ENCODE measurements around the gene IQCH. TPM values are rescaled to one million over a fixed set of nuclear protein-coding genes. Genes with fewer than 3 reads are reported as not detected.
"Not testable (repeated sequence)": the region's sequence is repeated elsewhere in the genome, so short reads cannot be mapped to it uniquely, and the experiment has no call there.

IQCH gene
- polyA plus RNA-seq, 1 donor (not counting 4 experiments of a cell fraction or from before 2014, with no cell fraction given), result 2.6 TPM

DNA sequence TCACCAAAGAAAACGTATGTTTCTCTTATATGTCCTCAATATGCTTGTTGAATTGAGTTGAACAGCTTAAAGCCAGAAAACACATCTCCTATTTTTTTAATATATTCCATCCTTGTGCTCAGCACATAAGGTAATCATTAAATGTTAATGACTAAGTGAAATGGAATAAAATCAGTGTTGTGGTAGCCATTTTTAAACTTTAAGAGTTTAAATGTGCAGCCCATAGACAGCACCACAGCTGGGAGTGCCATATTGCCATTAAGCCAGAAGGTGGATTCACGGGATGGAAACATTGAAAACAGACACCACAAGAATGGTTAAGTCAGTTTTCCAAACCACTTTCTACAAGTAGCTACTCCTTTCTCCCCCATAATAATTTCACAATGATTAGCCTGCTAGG lies 189.5 kb downstream of the IQCH start:
- no peak for TF ChIP-seq EZH2 (IDR thresholded peaks at IDR 0.05; ENCODE audit: low read length)
- TF ChIP-seq, protein P1, sequence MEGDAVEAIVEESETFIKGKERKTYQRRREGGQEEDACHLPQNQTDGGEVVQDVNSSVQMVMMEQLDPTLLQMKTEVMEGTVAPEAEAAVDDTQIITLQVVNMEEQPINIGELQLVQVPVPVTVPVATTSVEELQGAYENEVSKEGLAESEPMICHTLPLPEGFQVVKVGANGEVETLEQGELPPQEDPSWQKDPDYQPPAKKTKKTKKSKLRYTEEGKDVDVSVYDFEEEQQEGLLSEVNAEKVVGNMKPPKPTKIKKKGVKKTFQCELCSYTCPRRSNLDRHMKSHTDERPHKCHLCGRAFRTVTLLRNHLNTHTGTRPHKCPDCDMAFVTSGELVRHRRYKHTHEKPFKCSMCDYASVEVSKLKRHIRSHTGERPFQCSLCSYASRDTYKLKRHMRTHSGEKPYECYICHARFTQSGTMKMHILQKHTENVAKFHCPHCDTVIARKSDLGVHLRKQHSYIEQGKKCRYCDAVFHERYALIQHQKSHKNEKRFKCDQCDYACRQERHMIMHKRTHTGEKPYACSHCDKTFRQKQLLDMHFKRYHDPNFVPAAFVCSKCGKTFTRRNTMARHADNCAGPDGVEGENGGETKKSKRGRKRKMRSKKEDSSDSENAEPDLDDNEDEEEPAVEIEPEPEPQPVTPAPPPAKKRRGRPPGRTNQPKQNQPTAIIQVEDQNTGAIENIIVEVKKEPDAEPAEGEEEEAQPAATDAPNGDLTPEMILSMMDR (optimal IDR thresholded peaks at IDR 0.05 in 1 of 3, IDR thresholded peaks at IDR 0.05 in 1 of 3, conservative IDR thresholded peaks at IDR 0.05 in 1 of 3; ENCODE audit: extremely low read depth in 1 of 3, insufficient read depth in 2 of 3, low read length in 3 of 3), result no peak
- dilution Hi-C loops (cut with MboI; ENCODE audit: extremely low pct_ligation_motif_present, low sequenced_read_pairs), result no loop called here
- no peak for FAIRE-seq
- H3K27me3 ChIP-seq (ENCODE audit: control insufficient read depth, extremely low read depth, insufficient read depth, low read length), result no peaks in the 10 kb centered on the region
- H3K79me2 ChIP-seq (ENCODE audit: control insufficient read depth, insufficient read depth, low read length), result no peaks in the 10 kb centered on the region
- no peaks in the 10 kb centered on the region for H3K36me3 ChIP-seq (ENCODE audit: control insufficient read depth in 2 of 2, extremely low read depth in 1 of 2, insufficient read depth in 2 of 2, low read length in 2 of 2)
- no peak overlapping the region for H3K9ac ChIP-seq (ENCODE audit: control insufficient read depth, extremely low read depth, insufficient read depth, low read length)
- H3K4me3 ChIP-seq (ENCODE audit: control insufficient read depth in 2 of 3, extremely low read depth in 1 of 3, insufficient read depth in 2 of 3, low read depth in 1 of 3, low read length in 3 of 3), result no peak overlapping the region
- DNase-seq (ENCODE audit: low read depth, low spot score), result no peak
- no peaks in the 10 kb centered on the region for H3K4me1 ChIP-seq (ENCODE audit: control insufficient read depth, extremely low read depth, insufficient read depth, low read length)
- no peak overlapping the region for H3K4me2 ChIP-seq (ENCODE audit: control insufficient read depth, extremely low read depth, insufficient read depth, low read depth, low read length)
- no peaks in the 10 kb centered on the region for H3K9me1 ChIP-seq (ENCODE audit: control insufficient read depth, extremely low read depth, insufficient read depth, low read length)
- no peak overlapping the region for H2AFZ ChIP-seq (ENCODE audit: control insufficient read depth, low read length)
- H3K27ac ChIP-seq (ENCODE audit: control insufficient read depth, insufficient read depth, low read length), result no peak overlapping the region
- H3K9me3 ChIP-seq (ENCODE audit: control insufficient read depth, low read depth, low read length), result no peaks in the 10 kb centered on the region
- no peaks in the 10 kb centered on the region for H4K20me1 ChIP-seq (ENCODE audit: control insufficient read depth, extremely low read depth, insufficient read depth, low read length)

DNA sequence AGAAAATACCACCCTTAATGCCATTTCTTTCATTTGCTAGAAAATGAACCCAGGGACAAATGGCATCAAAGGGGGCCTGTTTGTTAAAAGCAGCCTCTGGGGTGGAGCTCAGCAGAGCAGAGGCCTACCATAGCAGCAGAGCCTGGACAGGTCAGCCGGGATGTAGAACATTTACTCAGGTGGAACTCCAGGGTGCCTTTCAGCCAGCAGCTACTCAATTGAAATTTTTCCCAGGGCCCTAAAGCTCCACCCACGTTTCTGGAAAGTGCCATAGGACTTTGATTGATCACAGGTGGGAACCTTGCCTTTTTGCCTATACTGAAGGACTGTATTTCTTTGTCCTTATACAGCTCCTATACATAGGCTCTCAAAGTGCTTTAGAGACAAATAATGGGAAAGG lies 191.9 kb downstream of the IQCH start:
- FAIRE-seq (no peak), DNase-seq (ENCODE audit: low read depth, low spot score) (no peak)
- H3K9me1 ChIP-seq (ENCODE audit: control insufficient read depth, extremely low read depth, insufficient read depth, low read length), result no peaks in the 10 kb centered on the region
- H3K4me2 ChIP-seq (ENCODE audit: control insufficient read depth, extremely low read depth, insufficient read depth, low read depth, low read length), result no peak overlapping the region
- H3K36me3 ChIP-seq (ENCODE audit: control insufficient read depth in 2 of 2, extremely low read depth in 1 of 2, insufficient read depth in 2 of 2, low read length in 2 of 2), result no peaks in the 10 kb centered on the region
- H3K4me3 ChIP-seq (ENCODE audit: control insufficient read depth in 2 of 3, extremely low read depth in 1 of 3, insufficient read depth in 2 of 3, low read depth in 1 of 3, low read length in 3 of 3), result no peak overlapping the region
- dilution Hi-C loops (cut with MboI; ENCODE audit: extremely low pct_ligation_motif_present, low sequenced_read_pairs), result no loop called here
- no peak overlapping the region for H2AFZ ChIP-seq (ENCODE audit: control insufficient read depth, low read length)
- no peaks in the 10 kb centered on the region for H3K27me3 ChIP-seq (ENCODE audit: control insufficient read depth, extremely low read depth, insufficient read depth, low read length)
- H4K20me1 ChIP-seq (ENCODE audit: control insufficient read depth, extremely low read depth, insufficient read depth, low read length), result no peaks in the 10 kb centered on the region
- H3K9me3 ChIP-seq (ENCODE audit: control insufficient read depth, low read depth, low read length), result no peaks in the 10 kb centered on the region
- H3K9ac ChIP-seq (ENCODE audit: control insufficient read depth, extremely low read depth, insufficient read depth, low read length), result no peak overlapping the region
- H3K4me1 ChIP-seq (ENCODE audit: control insufficient read depth, extremely low read depth, insufficient read depth, low read length), result no peaks in the 10 kb centered on the region
- TF ChIP-seq, protein P1 (optimal IDR thresholded peaks at IDR 0.05 in 1 of 3, IDR thresholded peaks at IDR 0.05 in 1 of 3, conservative IDR thresholded peaks at IDR 0.05 in 1 of 3; ENCODE audit: extremely low read depth in 1 of 3, insufficient read depth in 2 of 3, low read length in 3 of 3), result no peak
- TF ChIP-seq EZH2 (IDR thresholded peaks at IDR 0.05; ENCODE audit: low read length), result no peak
- no peaks in the 10 kb centered on the region for H3K79me2 ChIP-seq (ENCODE audit: control insufficient read depth, insufficient read depth, low read length)
- H3K27ac ChIP-seq (ENCODE audit: control insufficient read depth, insufficient read depth, low read length), result no peak overlapping the region

DNA sequence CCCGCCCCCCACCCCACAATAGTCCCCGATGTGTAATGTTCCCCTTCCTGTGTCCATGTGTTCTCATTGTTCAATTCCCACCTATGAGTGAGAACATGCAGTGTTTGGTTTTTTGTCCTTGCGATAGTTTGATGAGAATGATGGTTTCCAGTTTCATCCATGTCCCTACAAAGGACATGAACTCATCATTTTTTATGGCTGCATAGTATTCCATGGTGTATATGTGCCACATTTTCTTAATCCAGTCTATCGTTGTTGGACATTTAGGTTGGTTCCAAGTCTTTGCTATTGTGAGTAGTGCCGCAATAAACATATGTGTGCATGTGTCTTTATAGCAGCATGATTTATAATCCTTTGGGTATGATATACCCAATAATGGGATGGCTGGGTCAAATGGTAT lies 193.8 kb downstream of the IQCH start:
- H3K27ac ChIP-seq (ENCODE audit: control insufficient read depth, insufficient read depth, low read length); H3K4me2 ChIP-seq (ENCODE audit: control insufficient read depth, extremely low read depth, insufficient read depth, low read depth, low read length); H3K36me3 ChIP-seq (ENCODE audit: control insufficient read depth in 2 of 2, extremely low read depth in 1 of 2, insufficient read depth in 2 of 2, low read length in 2 of 2); H3K9me3 ChIP-seq (ENCODE audit: control insufficient read depth, low read depth, low read length); H2AFZ ChIP-seq (ENCODE audit: control insufficient read depth, low read length); H3K4me1 ChIP-seq (ENCODE audit: control insufficient read depth, extremely low read depth, insufficient read depth, low read length); FAIRE-seq; H3K79me2 ChIP-seq (ENCODE audit: control insufficient read depth, insufficient read depth, low read length); dilution Hi-C loops (cut with MboI; ENCODE audit: extremely low pct_ligation_motif_present, low sequenced_read_pairs); H3K9me1 ChIP-seq (ENCODE audit: control insufficient read depth, extremely low read depth, insufficient read depth, low read length); H3K27me3 ChIP-seq (ENCODE audit: control insufficient read depth, extremely low read depth, insufficient read depth, low read length); H3K4me3 ChIP-seq (ENCODE audit: control insufficient read depth in 2 of 3, extremely low read depth in 1 of 3, insufficient read depth in 2 of 3, low read depth in 1 of 3, low read length in 3 of 3); H4K20me1 ChIP-seq (ENCODE audit: control insufficient read depth, extremely low read depth, insufficient read depth, low read length); DNase-seq (ENCODE audit: low read depth, low spot score); H3K9ac ChIP-seq (ENCODE audit: control insufficient read depth, extremely low read depth, insufficient read depth, low read length): not testable (repeated sequence)

DNA sequence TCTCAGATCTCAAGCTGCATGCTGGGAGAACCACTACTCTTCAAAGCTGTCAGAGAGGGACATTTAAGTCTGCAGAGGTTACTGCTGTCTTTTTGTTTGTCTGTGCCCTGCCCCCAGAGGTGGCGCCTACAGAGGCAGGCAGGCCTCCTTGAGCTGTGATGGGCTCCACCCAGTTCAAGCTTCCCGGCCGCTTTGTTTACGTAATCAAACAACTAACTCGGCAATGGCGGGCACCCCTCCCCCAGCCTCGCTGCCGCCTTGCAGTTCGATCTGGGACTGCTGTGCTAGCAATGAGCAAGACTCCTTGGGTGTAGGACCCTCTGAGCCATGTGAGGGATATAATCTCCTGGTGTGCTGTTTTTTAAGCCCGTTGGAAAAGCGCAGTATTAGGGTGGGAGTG lies 199.1 kb downstream of the IQCH start:
- H3K36me3 ChIP-seq (ENCODE audit: control insufficient read depth in 2 of 2, extremely low read depth in 1 of 2, insufficient read depth in 2 of 2, low read length in 2 of 2); H3K4me1 ChIP-seq (ENCODE audit: control insufficient read depth, extremely low read depth, insufficient read depth, low read length); H3K4me3 ChIP-seq (ENCODE audit: control insufficient read depth in 2 of 3, extremely low read depth in 1 of 3, insufficient read depth in 2 of 3, low read depth in 1 of 3, low read length in 3 of 3); DNase-seq (ENCODE audit: low read depth, low spot score); dilution Hi-C loops (cut with MboI; ENCODE audit: extremely low pct_ligation_motif_present, low sequenced_read_pairs); H3K9me3 ChIP-seq (ENCODE audit: control insufficient read depth, low read depth, low read length); H3K79me2 ChIP-seq (ENCODE audit: control insufficient read depth, insufficient read depth, low read length); FAIRE-seq; H3K27ac ChIP-seq (ENCODE audit: control insufficient read depth, insufficient read depth, low read length); H3K9me1 ChIP-seq (ENCODE audit: control insufficient read depth, extremely low read depth, insufficient read depth, low read length); H4K20me1 ChIP-seq (ENCODE audit: control insufficient read depth, extremely low read depth, insufficient read depth, low read length); H2AFZ ChIP-seq (ENCODE audit: control insufficient read depth, low read length); H3K9ac ChIP-seq (ENCODE audit: control insufficient read depth, extremely low read depth, insufficient read depth, low read length); H3K27me3 ChIP-seq (ENCODE audit: control insufficient read depth, extremely low read depth, insufficient read depth, low read length); H3K4me2 ChIP-seq (ENCODE audit: control insufficient read depth, extremely low read depth, insufficient read depth, low read depth, low read length): not testable (repeated sequence)
